HG03159 (cell line): ENCODE results near the gene LRRC40.
"Not testable (repeated sequence)": the region's sequence is repeated elsewhere in the genome, so short reads cannot be mapped to it uniquely, and the experiment has no call there.

Experiments used
- ATAC-seq: cut with Tn5 transposase; IDR thresholded peaks from one replicate; pipeline ENCODE4 v1.9.1; 2021; ENCODE audit warnings: mild to moderate bottlenecking, moderate library complexity; ENCODE audit not compliant: unreplicated experiment

LRRC40 gene

DNA sequence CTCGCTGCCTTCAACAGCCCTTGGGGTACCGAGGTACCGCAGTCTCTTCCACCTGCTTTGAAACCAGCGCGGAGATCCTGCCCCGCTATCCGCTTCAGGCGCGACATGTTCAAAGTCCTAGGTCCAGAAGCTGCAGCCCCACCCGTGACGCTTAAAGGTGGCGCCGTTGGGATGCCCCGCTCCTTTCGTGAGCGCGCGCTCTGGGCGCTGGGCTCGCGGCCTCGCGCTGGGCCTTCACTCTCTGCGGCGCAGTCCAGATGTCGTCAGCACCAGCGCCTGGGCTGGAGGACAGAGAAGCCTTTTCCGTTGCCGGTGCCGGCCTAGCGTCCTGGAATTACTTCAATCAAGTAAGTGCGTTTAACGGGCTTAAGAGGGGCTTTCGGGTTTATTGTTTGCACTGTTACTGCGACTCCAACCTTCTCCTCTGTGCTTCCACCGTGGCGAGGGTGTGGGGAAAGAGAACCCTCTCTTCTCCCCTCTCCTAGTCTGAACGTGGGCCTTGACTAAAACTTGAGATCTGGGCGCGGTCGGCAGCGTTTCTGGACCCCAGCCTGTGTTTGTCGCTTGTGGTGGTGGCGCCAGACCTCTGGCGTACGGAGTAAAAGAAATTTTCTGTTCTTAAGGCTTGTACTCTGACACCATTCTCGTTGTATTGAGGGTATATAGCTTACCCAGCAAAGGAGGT is at the start of gene LRRC40:
TSS of gene LRRC40 (minus strand) at position 146 of the 685 bp plus-strand sequence. CDS start at position 107, 39 bp downstream.
- peak; percentile 89 for ATAC-seq

DNA sequence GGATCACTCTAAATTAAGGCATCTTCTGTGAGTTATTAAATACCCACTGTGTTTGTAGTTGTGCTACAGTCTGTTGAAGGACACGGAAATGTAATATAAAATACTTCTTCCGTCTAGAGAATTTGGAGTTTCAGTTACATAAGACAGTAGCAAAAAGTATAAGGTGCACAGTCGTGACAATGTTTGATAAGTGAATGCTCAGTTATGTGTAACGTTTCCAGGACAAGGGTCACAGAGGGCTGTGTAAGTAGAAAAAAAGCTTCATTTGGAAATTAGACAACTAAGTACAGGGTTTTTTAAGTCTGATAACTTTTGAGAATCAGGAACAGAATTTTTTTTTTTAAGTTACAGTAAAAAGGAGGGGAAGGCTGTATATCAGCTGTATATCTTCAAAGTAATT is 43.4 kb upstream of the LRRC40 start:
- no peak for ATAC-seq

DNA sequence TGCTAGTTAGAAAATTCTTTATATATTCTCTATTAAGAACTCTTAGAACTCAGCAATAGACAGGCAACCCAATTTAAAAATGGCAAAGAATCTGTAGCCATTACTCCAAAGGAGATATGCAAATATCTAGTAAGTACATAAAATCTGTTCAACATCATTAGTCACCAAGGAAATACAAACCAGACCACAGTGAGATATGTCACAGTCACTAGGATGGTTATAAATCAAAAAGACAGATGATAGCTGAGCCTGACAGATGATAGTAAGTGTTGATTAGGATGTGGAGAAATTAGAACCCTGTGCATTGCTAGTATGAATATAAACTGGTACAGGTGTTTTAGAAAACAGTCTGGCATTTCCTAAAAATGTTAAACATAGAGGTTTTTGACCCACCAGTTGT is 42.4 kb upstream of the LRRC40 start:
- no peak for ATAC-seq

DNA sequence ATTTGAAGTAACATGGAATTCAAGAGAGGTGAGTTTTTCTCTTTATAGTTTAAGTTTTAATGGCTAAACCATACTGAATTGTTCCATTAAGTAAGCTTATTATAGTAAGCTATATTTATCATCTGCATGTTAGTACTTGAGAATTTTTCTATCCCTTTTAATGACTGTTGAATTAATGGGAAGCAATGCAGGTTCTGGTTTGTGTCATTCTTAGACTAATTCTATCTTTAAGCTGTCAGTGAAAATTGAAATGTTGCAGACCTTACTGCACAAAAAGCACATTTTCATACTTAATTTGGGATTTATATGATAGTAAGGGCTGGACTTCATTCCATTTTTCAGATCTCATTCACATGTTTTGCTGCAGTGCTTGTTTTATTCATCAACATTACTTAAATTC is 41.7 kb upstream of the LRRC40 start:
- no peak for ATAC-seq

DNA sequence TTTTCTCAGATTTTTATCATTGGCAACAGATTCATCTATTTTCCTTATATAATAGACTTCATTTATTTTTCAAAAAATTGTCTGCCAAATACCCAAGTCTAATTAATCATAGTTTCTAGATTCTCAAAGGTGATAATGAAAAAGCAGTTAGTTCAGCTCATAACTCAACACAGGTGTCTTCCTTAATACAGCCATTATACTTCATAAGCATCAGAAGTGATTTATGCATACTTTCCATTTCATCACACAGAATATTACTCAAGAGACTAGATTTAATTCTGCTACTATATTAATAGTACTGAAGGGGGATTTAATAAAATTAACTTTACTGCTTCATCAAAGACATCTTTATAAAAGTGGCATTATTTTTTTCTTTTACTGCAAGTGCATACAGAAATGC is 34.6 kb upstream of the LRRC40 start:
- no peak for ATAC-seq

DNA sequence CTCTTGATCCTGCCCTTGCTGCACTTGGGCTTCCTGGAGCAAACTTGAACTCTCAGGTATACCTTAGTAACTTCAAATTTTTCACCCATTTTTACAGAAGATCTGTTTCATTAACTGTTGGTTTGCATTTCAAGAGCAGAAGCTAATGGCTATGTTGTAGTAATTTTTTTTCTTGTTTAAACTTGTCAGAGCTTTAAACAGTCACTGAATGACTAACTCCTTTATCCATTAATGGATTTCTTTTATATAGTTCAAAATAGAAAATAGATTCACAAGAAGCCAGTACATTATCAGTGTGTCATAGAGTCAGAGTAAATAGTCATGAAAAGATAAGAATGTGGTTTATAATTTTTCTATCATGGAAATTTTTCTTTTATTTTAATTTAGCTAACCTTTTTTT is 29.4 kb upstream of the LRRC40 start:
- ATAC-seq, result no peak

DNA sequence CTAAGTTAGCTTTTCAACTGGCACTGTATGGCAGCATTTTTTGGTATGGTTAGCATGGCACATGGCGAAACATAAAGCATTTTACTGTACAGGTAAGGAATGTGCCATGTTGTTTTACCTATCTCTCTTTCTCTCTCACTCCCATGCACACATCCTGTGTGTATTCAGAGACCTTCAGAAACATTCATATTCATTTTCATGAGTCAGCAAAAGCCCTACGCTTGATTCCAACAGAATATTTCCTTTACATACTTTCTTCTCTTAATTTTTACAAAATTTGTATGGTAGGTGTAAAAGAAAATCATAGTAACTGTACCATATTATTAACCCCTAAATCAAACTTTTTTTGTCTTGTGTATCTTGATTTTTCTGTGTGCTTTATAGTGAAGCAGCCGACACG is 26.1 kb upstream of the LRRC40 start:
- no peak for ATAC-seq

DNA sequence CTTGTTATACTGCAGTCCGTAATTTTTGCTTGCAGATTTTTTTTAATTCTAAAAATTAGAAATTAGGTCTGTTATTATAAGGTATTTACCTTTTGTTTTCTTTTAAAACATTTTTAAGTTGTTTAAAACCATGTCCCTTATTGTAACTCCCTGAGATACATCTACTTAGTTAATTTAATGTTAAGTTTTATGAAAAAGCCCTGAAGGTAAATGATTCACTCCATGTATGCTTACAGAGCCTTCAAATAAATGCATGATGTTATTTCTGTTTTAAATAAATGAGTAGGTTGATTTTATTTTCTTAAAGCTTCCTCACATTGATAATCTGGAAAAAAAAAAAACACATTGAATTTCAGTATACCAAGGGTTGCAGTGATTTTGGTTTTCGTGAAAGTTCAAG is 23.3 kb upstream of the LRRC40 start:
- ATAC-seq, result no peak

DNA sequence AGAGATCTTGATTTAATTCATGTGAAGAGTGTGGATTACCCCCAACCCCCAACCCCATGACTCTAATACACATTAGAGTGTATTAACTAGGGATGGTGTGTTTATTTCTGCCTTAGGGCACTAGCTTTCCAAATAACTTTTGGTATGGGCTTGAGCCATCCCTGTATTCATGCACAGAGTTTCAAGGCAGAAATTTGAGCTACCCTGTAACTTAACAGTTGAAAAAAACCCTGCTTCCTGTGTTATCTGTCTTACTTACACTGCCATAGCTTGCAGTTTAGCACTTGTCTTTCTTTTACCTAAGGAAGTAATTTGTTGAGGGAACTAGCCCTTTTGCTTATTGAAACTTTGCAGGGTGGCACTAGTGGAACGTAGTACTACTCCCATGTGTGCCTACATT is 22.1 kb upstream of the LRRC40 start:
- ATAC-seq, result no peak

DNA sequence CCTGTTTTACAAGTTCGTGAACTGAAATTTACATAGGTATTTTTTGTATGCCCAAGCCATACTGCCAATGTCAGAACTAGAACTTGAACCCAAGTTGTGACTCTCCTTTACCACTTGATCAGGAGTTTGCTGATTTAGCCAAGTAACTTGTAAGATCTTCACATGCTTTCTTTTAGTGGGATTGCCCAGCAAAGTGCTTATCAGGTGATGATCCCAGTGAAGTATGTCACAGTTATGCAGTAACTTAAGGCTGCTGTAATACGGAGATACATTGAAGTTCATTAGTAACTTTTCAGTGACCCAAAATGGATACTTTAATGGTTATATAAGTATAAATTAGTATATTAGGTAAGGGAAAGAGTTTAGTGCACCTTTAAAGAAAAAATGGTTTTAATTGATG is 19.6 kb upstream of the LRRC40 start:
- no peak for ATAC-seq

DNA sequence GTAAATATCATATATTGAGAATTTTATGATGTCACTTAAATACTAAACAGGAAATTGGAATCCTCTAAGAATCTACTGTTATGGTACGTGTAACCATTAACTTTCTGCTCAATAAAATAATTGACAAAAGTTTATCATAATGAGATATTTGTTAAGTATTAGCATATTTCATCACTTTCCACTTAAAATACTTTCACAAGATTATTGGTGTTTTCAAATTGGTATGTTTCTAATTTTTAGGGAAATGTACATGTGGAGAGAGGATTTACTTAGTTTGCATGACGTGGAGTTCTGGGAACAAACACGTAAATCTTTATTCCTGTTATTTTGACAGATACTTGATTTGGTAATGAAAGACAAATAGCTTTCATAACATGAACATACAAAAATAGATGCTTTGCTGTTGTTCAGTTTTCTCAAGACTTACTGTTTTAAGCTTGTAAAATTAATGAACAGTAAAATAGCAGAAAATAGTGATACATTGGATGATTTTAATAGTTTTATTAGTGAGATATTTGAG is 17.4 kb upstream of the LRRC40 start:
- ATAC-seq, result no peak

DNA sequence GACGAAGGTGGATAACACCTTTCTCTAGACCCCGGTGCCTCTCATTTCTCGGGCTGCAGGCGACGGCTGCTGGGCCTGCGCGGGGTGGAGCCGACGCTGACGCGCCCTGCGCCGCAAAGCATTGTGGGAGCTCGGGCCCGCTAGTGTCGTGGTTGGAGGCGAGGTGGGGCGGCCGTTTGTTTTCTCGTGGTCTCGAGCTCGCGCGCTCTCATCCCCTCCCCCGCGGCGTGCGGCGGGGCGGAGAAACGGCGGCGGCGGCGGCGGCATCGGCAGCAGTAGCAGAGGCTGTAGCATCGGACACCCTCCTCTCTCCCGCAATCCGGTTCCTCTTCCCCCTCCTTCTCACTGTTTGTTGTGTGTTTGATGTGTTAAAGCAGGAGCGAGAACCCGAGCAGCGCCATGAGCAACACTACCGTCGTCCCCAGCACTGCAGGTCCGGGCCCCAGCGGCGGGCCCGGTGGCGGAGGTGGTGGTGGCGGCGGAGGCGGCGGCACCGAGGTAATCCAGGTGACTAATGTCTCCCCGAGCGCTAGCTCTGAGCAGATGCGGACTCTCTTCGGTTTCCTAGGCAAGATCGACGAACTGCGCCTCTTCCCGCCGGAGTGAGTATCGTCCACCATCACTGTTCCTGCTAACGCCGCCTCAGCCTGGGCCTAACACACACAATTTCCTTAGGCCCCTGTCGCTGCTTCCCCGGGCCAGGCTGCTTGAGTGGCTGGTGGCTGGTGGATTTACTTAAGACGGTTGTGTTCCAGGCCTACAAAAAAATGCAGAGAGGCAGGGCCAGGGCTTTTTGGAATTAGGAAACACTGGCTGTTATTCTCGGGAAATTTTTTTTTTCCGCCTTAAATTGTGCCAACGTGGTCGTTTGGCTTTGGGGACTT is 16.1 kb upstream of the LRRC40 start, which contains the start of gene SRSF11:
TSS of gene SRSF11 (plus strand) at position 143 of the 884 bp plus-strand sequence. CDS start at position 400, 257 bp downstream.
- ATAC-seq, result peak; percentile 93

DNA sequence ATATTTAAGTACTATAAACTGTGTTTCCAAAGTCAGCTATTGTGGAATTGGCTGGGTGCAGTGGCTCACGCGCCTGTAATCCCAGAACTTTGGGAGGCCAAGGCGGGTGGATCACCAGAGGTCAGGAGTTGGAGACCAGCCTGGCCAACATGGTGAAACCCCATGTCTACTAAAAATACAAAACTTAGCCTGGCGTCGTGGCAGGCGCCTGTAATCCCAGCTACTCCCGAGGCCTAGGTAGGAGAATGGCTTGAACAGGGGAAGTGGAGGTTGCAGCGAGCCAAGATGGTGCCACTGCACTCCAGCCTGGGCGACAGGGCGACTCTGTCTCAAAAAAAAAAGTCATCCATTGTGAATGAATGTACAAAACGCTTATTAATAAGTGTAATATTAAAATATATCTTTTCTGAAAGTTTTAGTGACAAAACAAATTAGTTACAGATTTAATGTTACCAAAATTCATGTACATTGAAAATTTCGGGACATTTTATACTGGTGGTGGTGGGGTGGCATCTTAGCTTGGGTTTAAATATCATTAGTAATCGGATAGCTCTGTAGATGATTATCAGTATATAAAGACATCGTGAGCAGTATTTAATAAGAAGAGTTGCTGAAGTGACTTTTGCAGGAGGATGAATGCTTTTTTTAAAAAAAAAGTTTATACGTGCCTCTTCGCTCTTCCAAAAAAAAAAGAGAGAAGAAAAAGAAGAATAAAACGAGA is 15.3 kb upstream of the LRRC40 start:
- ATAC-seq, result peak; percentile 8

DNA sequence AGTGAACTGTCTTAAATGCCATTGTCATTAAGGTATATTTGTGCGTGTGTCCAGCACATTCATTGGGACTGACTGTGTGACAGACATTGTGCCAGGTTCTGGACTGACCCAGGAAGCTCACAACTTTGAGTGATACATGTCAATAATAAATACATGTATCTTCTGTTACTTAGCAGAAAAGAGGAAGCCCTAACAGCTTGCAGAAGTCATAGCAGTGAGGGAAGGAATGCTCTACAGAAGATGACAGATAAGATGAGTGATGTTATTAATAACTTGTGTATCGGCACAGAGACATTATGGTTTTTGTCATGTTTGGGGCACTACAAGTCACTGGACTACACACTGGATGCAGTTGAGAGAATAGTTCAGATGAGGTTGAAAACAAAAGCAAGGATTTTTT is 14.6 kb upstream of the LRRC40 start:
- ATAC-seq, result no peak

DNA sequence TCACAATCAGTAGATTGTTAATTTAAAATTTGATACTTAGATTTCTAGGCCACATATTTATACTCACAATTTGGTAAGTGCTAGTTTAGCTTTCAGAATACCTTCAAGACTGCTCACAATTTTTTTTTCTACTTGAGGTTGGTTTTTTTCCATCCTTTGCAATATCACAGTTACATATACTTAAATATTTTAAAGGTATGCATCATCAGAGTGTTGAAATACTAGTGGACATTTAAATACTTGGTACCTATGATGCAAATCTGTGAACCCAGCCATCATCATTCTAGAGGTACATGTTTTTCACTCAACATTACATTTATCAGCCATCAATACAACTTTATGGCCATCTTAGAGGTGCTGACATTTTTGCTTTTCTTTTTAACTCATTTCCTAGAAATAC is 6.2 kb upstream of the LRRC40 start:
- ATAC-seq, result no peak

DNA sequence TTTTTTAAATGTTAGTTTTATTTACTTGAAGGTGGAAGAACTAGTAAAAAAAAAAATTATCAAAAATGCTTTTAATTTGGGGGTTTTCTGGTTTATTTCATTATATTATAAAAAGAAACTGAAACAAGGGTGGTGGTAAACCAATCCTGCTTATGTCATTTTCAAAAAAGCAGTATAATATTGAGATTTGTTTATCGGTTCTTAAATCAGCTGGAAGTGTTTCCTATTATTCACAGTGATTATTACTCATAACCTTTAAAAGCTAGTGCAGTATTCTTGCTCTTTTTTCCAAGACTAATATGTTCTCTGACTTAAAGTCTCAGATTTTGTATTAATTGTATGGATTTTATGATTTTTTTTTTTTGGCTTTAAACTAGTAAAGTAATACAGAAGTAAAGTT is 5.4 kb upstream of the LRRC40 start:
- no peak for ATAC-seq

DNA sequence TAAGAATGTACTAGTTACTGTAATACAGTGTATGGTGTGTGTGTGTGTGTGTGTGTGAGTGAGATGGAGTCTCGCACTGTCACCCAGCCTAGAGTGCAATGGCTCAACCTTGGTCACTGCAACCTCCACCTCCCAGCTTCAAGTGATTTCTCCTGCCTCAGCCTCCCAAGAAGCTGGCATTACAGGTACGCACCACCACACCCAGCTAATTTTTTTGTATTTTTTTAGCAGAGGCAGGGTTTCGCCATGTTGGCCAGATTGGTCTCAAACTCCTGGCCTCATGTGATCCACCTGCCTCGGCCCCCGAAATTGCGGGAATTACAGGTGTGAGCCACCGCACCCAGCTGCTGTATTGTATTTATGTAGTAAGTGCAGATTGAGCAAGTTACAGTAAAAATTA is 2.9 kb upstream of the LRRC40 start:
- ATAC-seq, result no peak

DNA sequence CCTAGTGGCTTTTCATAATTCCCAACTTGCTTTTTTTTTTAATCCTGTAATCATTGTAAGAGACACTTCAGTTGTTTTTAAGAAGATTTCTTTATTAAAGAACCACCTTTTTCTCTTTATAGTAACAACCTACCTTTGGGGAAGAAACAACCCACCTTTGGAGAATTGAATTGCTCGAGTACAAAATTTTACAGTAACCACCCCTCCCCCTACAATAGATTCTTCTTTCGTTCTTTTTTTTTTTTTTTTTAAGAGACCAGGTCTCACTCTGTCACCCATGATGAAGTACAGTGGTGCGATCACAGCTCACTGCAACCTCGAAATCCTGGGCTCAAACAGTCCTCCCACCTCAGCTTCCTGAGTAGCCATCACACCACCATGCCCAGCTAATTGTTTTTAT is 2.1 kb upstream of the LRRC40 start:
- no peak for ATAC-seq

DNA sequence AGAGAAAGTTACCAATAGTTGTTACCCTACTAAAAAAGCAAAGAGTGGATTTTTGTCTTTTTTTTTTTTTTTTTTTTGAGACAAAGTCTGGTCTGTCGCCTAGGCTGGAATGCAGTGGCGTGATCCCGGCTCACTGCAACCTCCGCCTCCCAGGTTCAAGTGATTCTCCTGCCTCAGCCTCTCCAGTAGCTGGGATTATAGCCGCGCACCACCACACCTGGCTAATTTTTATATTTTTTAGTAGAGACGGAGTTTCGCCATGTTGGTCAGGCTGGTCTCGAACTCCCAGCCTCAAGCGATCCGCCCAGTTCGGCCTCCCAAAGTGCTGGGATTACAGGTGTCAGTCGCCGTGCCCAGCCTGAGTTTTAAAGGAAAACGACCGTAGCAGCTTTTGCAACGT is 1.5 kb upstream of the LRRC40 start:
- ATAC-seq, result not testable (repeated sequence)

DNA sequence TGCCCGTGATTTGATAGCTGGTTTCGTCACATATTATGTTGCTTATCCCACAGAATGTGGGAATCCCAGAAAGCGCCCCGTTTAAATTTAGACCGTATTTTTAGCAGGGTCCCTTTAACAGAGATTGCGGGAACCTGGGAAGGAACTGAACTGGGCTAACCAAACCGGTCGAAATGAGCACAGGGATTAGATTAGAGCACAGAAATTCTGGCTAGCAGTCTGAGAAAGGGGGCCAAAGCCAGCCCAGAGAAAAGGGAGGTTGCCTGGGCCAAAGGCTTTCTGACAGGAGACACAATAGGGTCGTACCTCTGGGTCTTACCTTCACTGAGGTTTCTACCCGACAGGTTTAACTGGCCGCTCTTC is 327 bp downstream of the LRRC40 start:
- ATAC-seq, result peak; percentile 30

DNA sequence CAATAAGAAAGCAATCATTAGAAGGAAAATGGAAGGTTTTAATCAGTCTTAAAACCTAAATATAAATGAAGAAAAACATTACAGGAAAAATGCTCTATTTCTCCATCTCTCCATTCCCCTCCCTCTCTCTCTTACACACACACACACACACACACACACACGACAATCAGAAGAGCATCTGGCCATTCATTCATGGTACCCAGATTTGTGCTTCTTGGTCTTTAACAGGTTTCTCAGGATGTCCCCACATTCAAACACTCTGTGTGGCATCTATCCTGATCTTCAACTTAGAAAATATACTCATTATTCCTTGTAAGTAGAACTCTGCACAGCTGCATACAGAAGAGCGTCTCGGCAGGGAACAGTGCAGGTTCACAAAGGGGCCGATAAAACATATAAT is 779 bp downstream of the LRRC40 start:
- ATAC-seq, result no peak
